HG02571 (cell line): ENCODE measurements around the gene ADH5.
"Not testable (repeated sequence)": the region's sequence is repeated elsewhere in the genome, so short reads cannot be mapped to it uniquely, and the experiment has no call there.

Experiments used
- ATAC-seq: cut with Tn5 transposase; IDR thresholded peaks from one replicate; pipeline ENCODE4 v1.9.1; 2021; ENCODE audit warnings: mild to moderate bottlenecking, moderate library complexity; ENCODE audit not compliant: unreplicated experiment

ADH5 gene

GRCh38 chr4:99038213-99038612 lies 50.4 kb downstream of the ADH5 start:
- no peak for ATAC-seq

GRCh38 chr4:99033956-99034355 lies 54.6 kb downstream of the ADH5 start:
- ATAC-seq = no peak

DNA sequence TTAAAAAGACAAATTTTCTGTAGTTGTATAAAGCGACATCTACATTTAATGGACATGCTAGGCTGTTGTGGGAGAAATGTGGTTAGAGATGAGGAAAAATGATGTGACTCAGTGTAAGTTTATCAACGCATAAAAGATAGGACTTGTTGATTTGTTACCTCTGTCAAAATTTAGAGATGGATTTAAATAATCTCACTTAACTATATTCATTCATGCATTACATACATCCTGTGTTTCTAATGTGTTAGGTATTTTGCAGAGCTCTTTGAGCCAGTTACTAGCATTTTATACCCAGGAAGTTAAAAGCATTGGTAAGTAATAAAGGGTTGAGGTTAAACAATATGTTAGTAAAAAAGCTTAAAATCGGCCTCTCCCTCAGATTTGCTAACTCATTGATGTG lies 58.7 kb downstream of the ADH5 start:
- ATAC-seq = no peak

- no peak for ATAC-seq
These were observed 59.4 kb downstream of the ADH5 start for GRCh38 chr4:99029018-99029735.

- ATAC-seq = no peak
These were observed 60.4 kb downstream of the ADH5 start for GRCh38 chr4:99028187-99028586.

DNA sequence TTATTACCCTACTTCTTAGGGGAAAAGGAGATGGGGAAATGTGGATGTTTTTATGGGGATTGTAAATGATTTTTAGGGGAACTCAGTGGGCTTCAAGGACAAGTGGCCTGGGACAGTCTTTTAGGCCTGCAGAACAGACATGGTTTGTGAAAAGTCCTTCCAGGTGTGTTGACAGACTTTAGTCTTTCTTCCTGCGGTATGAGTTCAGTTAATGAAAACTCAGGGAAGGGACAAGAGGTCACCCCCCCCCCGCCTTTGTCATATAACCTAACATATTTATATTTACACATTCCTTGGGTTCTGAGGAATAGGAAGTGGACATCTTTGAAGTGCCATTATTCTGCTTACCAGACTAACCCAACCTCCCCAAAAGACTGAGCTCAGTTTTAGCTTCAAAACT lies 61.3 kb downstream of the ADH5 start:
- no peak for ATAC-seq

- ATAC-seq = no peak
These were observed 63.1 kb downstream of the ADH5 start for GRCh38 chr4:99025506-99025905.

DNA sequence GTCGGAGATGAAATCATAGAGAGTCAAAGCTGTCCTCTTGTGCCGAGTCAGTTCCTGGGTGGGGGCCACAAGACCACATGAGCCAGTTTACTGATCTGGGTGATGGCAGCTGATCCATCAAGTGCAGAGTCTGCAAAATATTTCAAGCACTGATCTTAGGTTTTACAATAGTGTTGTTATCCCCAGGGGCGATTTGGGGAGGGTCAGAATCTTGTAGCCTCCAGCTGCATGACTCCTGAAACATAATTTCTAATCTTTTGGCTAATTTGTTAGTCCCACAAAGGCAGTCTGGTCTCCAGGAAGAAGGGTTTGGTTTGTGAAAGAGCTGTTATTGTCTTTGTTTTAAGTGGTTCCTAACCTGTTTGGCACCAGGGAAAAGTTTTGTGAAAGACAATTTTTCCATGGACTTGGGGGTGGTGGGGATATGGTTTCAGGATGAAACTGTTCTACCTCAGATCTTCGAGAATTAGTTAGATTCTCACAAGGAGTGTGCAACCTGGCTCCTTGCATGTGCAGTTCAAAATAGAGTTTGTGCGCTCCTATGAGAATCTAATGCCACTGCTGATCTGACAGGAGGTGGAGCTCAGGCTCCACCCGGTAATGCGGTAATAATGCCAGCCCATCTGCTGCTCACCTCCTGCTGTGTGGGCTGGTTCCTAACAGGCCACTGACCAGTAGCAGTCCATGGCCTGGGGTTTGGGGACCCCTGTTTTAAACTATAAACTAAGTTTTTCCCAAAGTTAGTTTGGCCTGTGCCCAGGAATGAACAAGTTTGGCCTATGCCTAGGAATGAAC lies 63.9 kb downstream of the ADH5 start:
- ATAC-seq = no peak

DNA sequence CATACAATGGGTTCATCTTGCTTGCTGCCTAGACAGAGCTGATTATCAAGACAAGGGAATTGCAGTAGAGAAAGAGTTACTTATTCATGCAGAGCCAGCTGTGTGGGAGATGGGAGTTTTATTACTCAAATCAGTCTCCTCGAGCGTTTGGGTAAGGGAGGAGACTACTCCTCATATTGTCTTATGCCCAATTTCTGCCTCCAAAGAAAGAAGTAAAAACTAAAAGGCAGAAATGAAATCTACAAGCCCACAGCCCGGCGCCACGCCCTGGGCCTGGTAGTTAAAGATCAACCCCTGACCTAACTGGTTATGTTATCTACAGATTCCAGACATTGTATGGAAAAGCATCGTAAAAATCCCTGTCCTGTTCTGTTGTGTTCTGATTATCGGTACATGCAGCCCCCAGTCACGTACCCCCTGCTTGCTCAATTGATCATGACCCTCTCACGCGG lies 64.8 kb downstream of the ADH5 start:
- not testable (repeated sequence) for ATAC-seq

- no peak for ATAC-seq
These were observed 66.0 kb downstream of the ADH5 start for GRCh38 chr4:99022566-99022965.

GRCh38 chr4:99021386-99021785 lies 67.2 kb downstream of the ADH5 start:
- no peak for ATAC-seq
